Upper lobe of left lung (tissue), 6 donors: ENCODE results near the gene EEF1A2. TPM values are rescaled to one million over a fixed set of nuclear protein-coding genes. Genes with fewer than 3 reads are reported as not detected.
A peak's percentile ranks its signal among the peaks of the same experiment; 100 is the strongest.

Experiments
- ATAC-seq, 2 donors: fragments of 200-7000 bp; cut with Tn5 transposase; one replicate each; pipeline ENCODE4 v1.9.1; 2022; ENCODE audit warnings: mild to moderate bottlenecking in 2 of 2, moderate library complexity in 2 of 2; ENCODE audit not compliant: low FRiP score in 2 of 2
- DNase-seq, 2 donors: peaks; one replicate each; pipeline ENCODE4 v3.0.0-alpha.2; 2019 to 2020
- H3K27ac ChIP-seq, 4 donors: fragments of 200-600 bp; sonication (generic); one replicate each; pipeline ENCODE4 v1.5.1; 2016 to 2019
- H3K27me3 ChIP-seq, 4 donors: fragments of 200-600 bp; sonication (generic); one replicate each; pipeline ENCODE4 v1.5.1; 2017 to 2019
- H3K36me3 ChIP-seq, 4 donors: fragments of 200-600 bp; sonication (generic); one replicate each; pipeline ENCODE4 v1.5.1; 2016 to 2019
- H3K4me1 ChIP-seq, 4 donors: fragments of 200-600 bp; sonication (generic); one replicate each; pipeline ENCODE4 v1.5.1; 2018 to 2019
- H3K4me3 ChIP-seq, 4 donors: fragments of 200-600 bp; sonication (generic); one replicate each; pipeline ENCODE4 v1.5.1; 2017 to 2019; ENCODE audit warnings: mild to moderate bottlenecking in 2 of 4, moderate library complexity in 1 of 4
- H3K9me3 ChIP-seq, 4 donors: fragments of 200-600 bp; sonication (generic); one replicate each; pipeline ENCODE4 v1.5.1; 2018 to 2019
- CTCF ChIP-seq, 6 experiments: fragments of 450-650 bp in 4 of 6; fragments of 200-600 bp in 2 of 6; sonication (generic) in 2 of 6; IDR thresholded peaks; one replicate each; pipeline ENCODE4 v1.5.1; 2016 to 2019; ENCODE audit warnings: antibody characterized with exemption in 6 of 6
- EP300 ChIP-seq, 4 donors: sonication (generic); formaldehyde crosslinking; IDR thresholded peaks; one replicate each; pipeline ENCODE4 v1.5.1; 2017; ENCODE audit warnings: antibody characterized with exemption in 4 of 4, control low read depth in 2 of 4
- POLR2A ChIP-seq, 4 donors: fragments of 450-650 bp; IDR thresholded peaks; one replicate each; pipeline ENCODE4 v1.5.1; 2016 to 2017; ENCODE audit warnings: antibody characterized with exemption in 4 of 4, mild to moderate bottlenecking in 2 of 4
- POLR2AphosphoS5 ChIP-seq, 2 donors: sonication (generic); formaldehyde crosslinking; IDR thresholded peaks; one replicate each; pipeline ENCODE4 v1.5.1; 2017; ENCODE audit warnings: antibody characterized with exemption in 2 of 2
- WGBS, 2 donors: methylation state at CpG; one replicate each; pipeline ENCODE4 v1.1.5; 2017 to 2018; 5-methylcytosine and 5-hydroxymethylcytosine counted together
- total RNA-seq, 6 donors: library from RNA; depleted of rRNA in 4 of 6; stranded (reverse); fragments of >200 nt in 4 of 6; gene quantifications; one replicate each; pipeline versions ENCODE4 v1.1.0 to v1.2.1, GENCODE V29; 2016 to 2021
- donor health status: DM: no; HTN: no; CAD: no; lungs with moderate emphysema.
- donor health status: DM: no; HTN: yes; CAD: no; lungs with severe emphysema.

Gene EEF1A2
- total RNA-seq, 6 donors from 2014 or later: 0.61 to 1.6 (median 1.1) TPM; not detected in 2

GRCh38 chr20:63497946-63498935 is 642 bp downstream of the EEF1A2 start:
- peaks cover 0 to 43% (median 24%) of the 10 kb centered on the region in 4 donors for H3K27me3 ChIP-seq
- H3K4me1 ChIP-seq: peaks cover 21 to 37% (median 23%) of the 10 kb centered on the region in 4 donors
- DNase-seq (peak; percentile 37 to 81), ATAC-seq (no peak)
- no peaks in the 10 kb centered on the region for H3K36me3 ChIP-seq
- H3K27ac ChIP-seq: no peak overlapping the region
- H3K4me3 ChIP-seq: peak overlapping the region in 3 of 4 donors; percentile 36 to 49 (median 47)
- WGBS, 2 donors: 9% methylated on average over 7 of the region's 60 CpGs; no CpG with 5 or more reads in 1 of the 2 donors
- H3K9me3 ChIP-seq: no peaks in the 10 kb centered on the region
- TF ChIP-seq CTCF (IDR thresholded peaks at IDR 0.05): no peak
- no peak for TF ChIP-seq POLR2AphosphoS5 (IDR thresholded peaks at IDR 0.05)
- TF ChIP-seq EP300 (IDR thresholded peaks at IDR 0.05): no peak
- TF ChIP-seq POLR2A (IDR thresholded peaks at IDR 0.05): no peak

DNA sequence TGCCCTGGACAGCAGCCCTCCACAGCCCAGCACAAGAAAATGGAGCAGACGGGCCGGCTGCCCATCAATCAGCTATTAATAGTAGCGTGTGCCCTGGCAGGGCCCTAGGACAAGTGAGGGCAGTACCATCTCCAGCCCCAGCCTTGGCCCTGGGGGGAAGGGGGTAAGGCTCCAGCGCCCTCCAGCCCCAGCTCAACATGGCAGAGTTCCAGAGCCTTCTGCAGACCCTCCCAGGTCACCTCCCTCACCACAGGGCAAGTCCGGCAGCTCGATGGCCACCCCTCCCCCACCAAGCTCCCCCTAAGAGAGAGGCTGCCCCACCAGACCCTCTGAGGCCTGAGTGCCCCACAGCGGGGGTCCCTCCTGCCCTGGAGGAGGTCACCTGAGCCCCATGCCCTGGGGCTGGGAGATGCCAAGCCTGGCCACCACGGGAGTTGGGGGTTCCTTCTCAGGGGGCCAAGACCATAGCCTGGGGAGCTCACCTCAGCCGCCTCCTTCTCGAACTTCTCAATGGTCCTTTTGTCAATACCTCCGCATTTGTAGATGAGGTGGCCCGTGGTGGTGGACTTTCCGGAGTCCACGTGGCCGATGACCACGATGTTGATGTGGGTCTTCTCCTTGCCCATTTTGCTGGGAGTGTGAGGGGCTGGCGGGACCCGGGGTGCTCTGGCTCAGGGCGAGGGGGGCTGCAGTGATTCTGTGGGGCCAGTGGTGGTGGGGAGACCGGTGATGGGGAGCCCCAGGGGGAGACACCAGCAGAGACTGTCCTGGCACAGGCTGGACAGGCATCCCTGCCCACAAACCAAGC is 1.5 kb downstream of the EEF1A2 start:
- Histone ChIP-seq H3K4me1 (peaks cover 21 to 37% (median 23%) of the 10 kb centered on the region in 4 donors), H3K27ac (no peak overlapping the region), H3K27me3 (peaks cover 0 to 43% (median 24%) of the 10 kb centered on the region in 4 donors), H3K9me3 (no peaks in the 10 kb centered on the region), H3K36me3 (no peaks in the 10 kb centered on the region), H3K4me3 (no peak overlapping the region)
- ATAC-seq (no peak), DNase-seq (peak in 1 of 2 donors; percentile 45)
- 64 to 72% methylated on average over 11 to 18 of the region's 20 CpGs for WGBS, 2 donors
- TF ChIP-seq POLR2AphosphoS5 (IDR thresholded peaks at IDR 0.05) (no peak), CTCF (IDR thresholded peaks at IDR 0.05) (no peak)

DNA sequence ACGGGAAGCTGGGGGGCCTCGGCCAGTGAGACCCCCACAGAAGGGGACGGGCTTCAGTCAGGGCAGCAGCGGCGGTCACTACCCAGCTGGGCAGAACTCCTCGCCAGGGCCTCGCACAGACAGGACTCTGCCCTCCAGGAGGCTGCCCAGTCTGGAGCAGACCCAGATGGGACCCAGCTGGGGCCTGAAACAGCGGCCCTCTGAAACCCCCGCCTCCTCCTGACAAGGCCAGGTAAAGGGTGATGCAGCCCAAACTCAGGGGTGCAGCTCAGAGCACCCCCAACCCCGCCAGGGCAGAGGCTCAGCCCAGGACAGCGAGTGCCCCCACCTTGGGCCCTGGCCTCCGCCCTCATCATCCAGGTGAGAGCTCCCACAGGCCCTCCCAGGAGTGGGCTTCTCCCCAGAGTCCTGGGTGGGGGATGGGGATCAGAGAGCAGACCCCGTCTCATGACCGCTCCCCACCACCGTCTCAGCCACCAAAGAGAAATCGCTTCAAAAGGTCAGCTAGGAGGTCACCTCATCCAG is 2.2 kb downstream of the EEF1A2 start:
- DNase-seq (peak in 1 of 2 donors; percentile 63), ATAC-seq (peak in 1 of 2 donors; percentile 3)
- Histone ChIP-seq H3K27ac (no peak overlapping the region), H3K4me3 (peak overlapping the region in 3 of 4 donors; percentile 12 to 47 (median 32)), H3K27me3 (peaks cover 0 to 43% (median 24%) of the 10 kb centered on the region in 4 donors), H3K4me1 (peaks cover 21 to 37% (median 23%) of the 10 kb centered on the region in 4 donors), H3K9me3 (no peaks in the 10 kb centered on the region), H3K36me3 (no peaks in the 10 kb centered on the region)
- WGBS, 2 donors: 50 to 70% methylated on average over 2 to 15 of the region's 16 CpGs
- TF ChIP-seq POLR2A (IDR thresholded peaks at IDR 0.05) (no peak), CTCF (IDR thresholded peaks at IDR 0.05) (no peak), POLR2AphosphoS5 (IDR thresholded peaks at IDR 0.05) (no peak), EP300 (IDR thresholded peaks at IDR 0.05) (no peak)

DNA sequence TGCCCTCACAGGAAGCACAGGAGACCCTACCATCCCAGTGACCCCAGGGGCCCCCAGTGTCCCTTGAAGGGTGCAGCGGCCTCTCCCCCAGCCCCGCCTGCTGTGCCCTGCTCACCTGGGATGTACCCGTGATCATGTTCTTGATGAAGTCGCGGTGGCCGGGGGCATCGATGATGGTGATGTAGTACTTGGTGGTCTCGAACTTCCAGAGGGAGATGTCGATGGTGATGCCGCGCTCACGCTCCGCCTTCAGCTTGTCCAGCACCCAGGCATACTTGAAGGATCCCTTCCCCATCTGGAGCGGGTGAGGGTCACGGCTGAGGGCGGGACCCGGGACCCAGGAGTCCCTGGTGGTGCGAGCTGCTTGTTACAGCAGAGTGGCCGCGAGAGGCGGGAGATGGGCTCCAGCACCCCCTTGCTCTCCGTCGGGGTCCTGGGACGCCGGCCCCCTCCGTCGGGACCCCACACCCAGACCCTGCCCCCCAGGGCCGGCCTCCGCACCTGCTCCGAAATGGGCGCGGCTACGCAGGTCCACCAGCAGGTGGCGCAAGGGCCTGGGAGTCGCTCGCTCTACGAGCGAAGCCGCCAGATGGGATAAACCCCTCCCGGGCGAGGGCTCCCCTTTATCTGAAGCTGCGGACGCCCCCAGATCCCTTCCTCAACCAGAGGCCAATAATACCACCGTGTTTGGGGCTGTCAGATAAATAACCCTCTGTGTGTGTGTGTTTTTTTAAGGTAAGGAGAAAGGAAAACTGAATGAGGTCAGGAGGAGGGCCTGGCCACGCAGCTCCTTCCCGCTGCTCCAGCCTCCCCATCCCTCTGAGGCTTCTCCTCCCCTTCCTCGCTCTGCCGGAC is 2.9 kb downstream of the EEF1A2 start:
- peaks cover 0 to 45% (median 23%) of the 10 kb centered on the region in 4 donors for H3K27me3 ChIP-seq
- DNase-seq (peak; percentile 67 to 89), ATAC-seq (peak; percentile 44 to 73)
- 0 to 34% methylated on average over 14 to 31 of the region's 48 CpGs for WGBS, 2 donors
- no peak overlapping the region for H3K27ac ChIP-seq
- TF ChIP-seq CTCF (IDR thresholded peaks at IDR 0.05) (peak; percentile 90 to 96 (median 90)), POLR2AphosphoS5 (IDR thresholded peaks at IDR 0.05) (no peak), POLR2A (IDR thresholded peaks at IDR 0.05) (no peak), EP300 (IDR thresholded peaks at IDR 0.05) (no peak)
- peaks cover 21 to 37% (median 23%) of the 10 kb centered on the region in 4 donors for H3K4me1 ChIP-seq
- no peaks in the 10 kb centered on the region for H3K9me3 ChIP-seq
- H3K4me3 ChIP-seq: peak overlapping the region in 3 of 4 donors; percentile 12 to 47 (median 32)
- H3K36me3 ChIP-seq: no peaks in the 10 kb centered on the region
